Heart left ventricle (tissue), 13 donors: ENCODE results near the gene IFITM1.

Experiments
- CTCF ChIP-seq, 12 donors: fragments of 200-600 bp; sonication (generic) in 4 of 12; IDR thresholded peaks; one replicate each; pipeline versions ENCODE4 v1.5.0 to v1.8.0; 2018 to 2022; ENCODE audit warnings: antibody characterized with exemption in 12 of 12, mild to moderate bottlenecking in 5 of 12
- POLR2A ChIP-seq, 2 donors: fragments of 450-650 bp; IDR thresholded peaks; one replicate each; pipeline ENCODE4 v1.6.1; 2017; ENCODE audit warnings: antibody characterized with exemption in 2 of 2, mild to moderate bottlenecking in 2 of 2, moderate library complexity in 2 of 2
- donor health status: ischemic (EF 13 %, LVEDD 7.1; RV severe dilation, severe dysfunction).
- donor health status: DM: no; HTN: yes; CAD: no.
- donor health status: DM: no; HTN: no; CAD: no.
- donor health status: ischemic (EF 25% LVEDD 6.9; RV normal size, moderate dysfunction).
- donor health status: ischemic (EF 25% LVEDD 5.7; RV mildly dilated, moderate dysfunction).
- donor health status: ischemic (EF 35%, LVEDD 5.7; RV mildly dilated, moderate dysfunction).
- donor health status: nonischemic (EF 11% LVEDD 7.7; RV severe dilation, severe dysfunction).
- donor health status: DM: yes; HTN: yes; CAD: no.
- donor health status: PGD.
- donor health status: ischemic (EF 29% LVEDD 5.4; RV normal size, mild dysfunction).
- donor health status: nonischemic (EF 23%, LVEDD 6.1; RV moderate dilation, normal function).

- TF ChIP-seq CTCF (IDR thresholded peaks at IDR 0.05) (no peak), POLR2A (IDR thresholded peaks at IDR 0.05) (no peak)
These were observed 14.2 kb downstream of the IFITM1 start for GRCh38 chr11:328012-328411.
